Epithelial cell of esophagus (primary cell): ENCODE results near the gene USP15.

Experiments
- DNase-seq: peaks from one replicate; pipeline ENCODE4 v3.0.0; 2010; ENCODE audit warnings: low read depth
- H3K4me3 ChIP-seq: 2 replicates; pipeline ENCODE4 v1.5.1; 2011; ENCODE audit warnings: mild to moderate bottlenecking, low read length, control low read depth
- CTCF ChIP-seq: IDR thresholded peaks from 2 replicates; pipeline ENCODE4 v1.5.1; 2011; ENCODE audit warnings: low read depth, mild to moderate bottlenecking, low read length, control low read depth, inconsistent platforms; ENCODE audit not compliant: insufficient read depth; ENCODE audit errors: missing control alignments

Gene USP15

GRCh38 chr12:62299617-62300016, 39.4 kb downstream of the USP15 start:
- no peak overlapping the region for H3K4me3 ChIP-seq
- no peak for TF ChIP-seq CTCF
- no peak for DNase-seq

GRCh38 chr12:62301080-62301798, 41.0 kb downstream of the USP15 start:
- DNase-seq, result no peak
- TF ChIP-seq CTCF, result no peak
- no peak overlapping the region for H3K4me3 ChIP-seq

- H3K4me3 ChIP-seq, result no peak overlapping the region
- DNase-seq, result no peak
- no peak for TF ChIP-seq CTCF
These were observed 41.6 kb downstream of the USP15 start for GRCh38 chr12:62301799-62302133.

GRCh38 chr12:62304560-62304959, 44.4 kb downstream of the USP15 start:
- H3K4me3 ChIP-seq, result no peak overlapping the region
- no peak for TF ChIP-seq CTCF
- DNase-seq, result no peak

- no peak overlapping the region for H3K4me3 ChIP-seq
- no peak for TF ChIP-seq CTCF
- no peak for DNase-seq
These were observed 45.6 kb downstream of the USP15 start for GRCh38 chr12:62305778-62306177.

GRCh38 chr12:62306569-62307530, 46.6 kb downstream of the USP15 start:
- no peak for DNase-seq
- no peak for TF ChIP-seq CTCF
- no peak overlapping the region for H3K4me3 ChIP-seq
